T-helper 22 cell (primary cell): ENCODE results near the gene TRPM1.

ENCODE experiments used
- DNase-seq: peaks from one replicate; pipeline ENCODE4 v3.0.0-alpha.2; 2020; ENCODE audit warnings: low read depth

TRPM1 gene

DNA sequence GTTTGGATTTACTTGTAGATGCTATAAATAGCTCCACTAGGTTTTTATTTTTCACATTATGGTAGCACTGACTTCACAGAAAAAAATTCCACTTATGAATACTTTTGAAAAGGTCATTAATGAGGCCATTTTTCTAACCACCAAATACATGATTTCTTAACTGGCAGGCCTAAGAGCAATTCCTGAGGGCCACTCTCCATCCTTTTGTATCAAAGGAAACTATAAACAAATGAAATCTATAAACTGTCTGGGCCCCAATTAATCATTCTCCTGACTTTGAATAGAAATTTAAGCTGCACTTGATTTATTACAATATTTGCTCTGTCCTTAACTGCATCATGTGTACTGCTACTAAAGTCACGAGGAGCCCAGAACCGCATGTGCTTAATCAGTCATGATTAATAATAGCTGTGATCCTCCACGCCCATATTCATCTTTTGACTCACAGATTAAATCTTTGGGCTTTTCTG lies 85.0 kb downstream of the TRPM1 start:
- no peak for DNase-seq

DNA sequence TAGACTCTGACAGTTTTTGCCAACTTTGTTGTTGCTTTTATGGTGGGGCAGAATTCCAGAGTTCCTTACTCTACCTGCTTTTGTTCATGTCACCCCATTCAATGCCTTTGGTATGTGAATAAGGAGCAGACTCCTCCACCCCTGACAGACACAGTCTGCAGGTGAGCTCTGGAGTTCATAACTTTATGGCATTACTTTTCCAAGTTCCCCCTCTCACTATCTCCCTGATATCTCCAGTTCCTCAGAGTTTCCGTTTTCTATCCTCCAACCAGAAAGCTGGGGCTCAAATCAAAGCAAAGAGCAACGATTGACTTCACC lies 87.0 kb downstream of the TRPM1 start:
- no peak for DNase-seq

DNA sequence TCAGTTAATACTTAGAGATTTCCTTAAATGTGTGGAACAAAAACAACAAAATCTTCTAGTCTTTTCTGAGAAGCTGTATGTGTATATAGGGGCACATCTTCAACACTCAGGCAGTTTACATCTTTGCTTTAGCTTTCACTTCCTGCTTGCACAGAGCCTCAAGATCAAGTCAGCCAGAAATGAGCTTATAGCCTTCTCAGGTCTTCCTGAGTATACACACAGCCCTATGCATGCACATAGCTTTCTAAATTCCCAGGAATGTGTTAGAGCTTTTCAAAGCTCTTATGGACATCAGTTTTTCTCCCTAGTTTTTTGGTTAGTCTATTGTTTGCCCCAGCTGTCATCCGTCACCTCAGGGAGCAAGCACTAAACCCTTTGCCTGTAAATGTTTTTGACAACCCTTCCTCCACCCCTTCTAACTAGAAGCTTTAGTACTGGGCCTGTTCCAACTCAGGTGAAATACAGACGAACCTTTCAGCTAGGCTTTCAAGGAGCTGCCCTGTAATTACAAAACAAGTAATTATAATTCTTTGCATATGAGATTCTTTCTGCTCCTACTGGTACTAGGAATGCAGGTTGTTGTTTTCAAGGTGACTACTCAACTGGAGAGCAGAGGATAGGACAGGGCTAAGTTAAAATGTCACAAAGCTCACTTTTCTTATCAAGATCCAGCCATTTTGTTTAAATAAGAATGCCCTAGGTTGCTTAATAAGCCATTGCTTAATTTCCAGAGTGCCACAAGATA lies 87.5 kb downstream of the TRPM1 start:
- no peak for DNase-seq

- no peak for DNase-seq
Measured at GRCh38 chr15:31012455-31012854, 89.1 kb downstream of the TRPM1 start.

DNA sequence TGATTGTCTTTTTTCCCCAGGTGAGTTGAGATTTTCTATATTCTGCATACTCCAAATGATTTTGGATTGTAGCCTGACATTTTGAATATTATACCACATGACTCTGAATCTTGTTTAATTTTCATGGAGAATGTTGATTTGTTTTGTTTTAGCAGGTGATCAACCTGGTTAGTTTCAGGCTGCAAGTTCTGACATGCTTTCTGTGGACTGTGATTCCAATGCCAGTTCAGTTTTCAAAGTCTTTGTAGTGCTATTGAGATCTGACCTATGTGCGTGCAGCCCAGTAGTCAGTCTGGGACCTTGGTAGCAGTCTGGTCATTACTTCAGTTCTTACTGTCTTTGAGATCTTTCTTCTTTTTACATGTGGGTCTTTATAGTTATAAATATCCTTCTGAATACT lies 91.5 kb downstream of the TRPM1 start:
- DNase-seq: no peak

- DNase-seq: no peak
Measured at GRCh38 chr15:31005660-31006059, 95.9 kb downstream of the TRPM1 start.

GRCh38 chr15:31004220-31004733 lies 97.2 kb downstream of the TRPM1 start:
- DNase-seq: no peak

GRCh38 chr15:31001702-31002101 lies 99.8 kb downstream of the TRPM1 start:
- no peak for DNase-seq

DNA sequence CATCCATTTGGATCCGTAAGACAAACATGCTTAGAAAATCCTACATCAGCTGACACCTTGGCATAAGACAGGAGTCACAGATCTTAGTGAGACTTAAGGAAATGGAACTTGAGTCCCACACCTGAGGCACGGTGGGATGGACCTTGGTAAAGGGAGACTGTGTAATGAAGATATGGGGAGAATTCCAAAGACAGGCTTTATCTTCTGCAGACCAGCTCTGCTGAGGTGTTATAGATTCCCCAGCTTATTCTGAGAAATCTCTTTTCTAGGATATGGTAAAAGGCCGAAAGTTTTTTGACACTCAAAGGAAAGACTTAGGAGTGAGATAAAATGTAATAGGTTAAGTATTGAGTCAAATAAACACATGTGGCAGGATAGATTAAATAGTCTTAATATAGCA lies 101.8 kb downstream of the TRPM1 start:
- DNase-seq: no peak

DNA sequence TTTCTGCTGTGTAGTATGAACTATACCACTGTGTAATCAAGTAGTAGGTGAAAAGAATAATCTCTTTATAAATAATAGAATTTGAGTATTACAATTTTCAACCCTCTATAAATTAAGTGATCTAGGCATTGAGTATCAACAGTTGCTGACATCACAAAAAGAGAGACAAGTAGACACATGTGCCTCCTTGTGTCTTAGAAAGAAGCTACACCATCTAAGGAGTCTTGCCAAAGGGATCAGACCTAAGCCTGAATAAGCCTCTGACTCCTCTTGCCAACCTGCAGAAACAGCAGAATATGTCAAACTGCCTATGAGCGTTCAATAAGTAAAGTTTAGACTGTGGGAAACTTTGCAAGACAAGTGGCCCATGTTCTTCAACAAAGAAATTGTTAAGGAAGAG lies 104.3 kb downstream of the TRPM1 start:
- DNase-seq: no peak

DNA sequence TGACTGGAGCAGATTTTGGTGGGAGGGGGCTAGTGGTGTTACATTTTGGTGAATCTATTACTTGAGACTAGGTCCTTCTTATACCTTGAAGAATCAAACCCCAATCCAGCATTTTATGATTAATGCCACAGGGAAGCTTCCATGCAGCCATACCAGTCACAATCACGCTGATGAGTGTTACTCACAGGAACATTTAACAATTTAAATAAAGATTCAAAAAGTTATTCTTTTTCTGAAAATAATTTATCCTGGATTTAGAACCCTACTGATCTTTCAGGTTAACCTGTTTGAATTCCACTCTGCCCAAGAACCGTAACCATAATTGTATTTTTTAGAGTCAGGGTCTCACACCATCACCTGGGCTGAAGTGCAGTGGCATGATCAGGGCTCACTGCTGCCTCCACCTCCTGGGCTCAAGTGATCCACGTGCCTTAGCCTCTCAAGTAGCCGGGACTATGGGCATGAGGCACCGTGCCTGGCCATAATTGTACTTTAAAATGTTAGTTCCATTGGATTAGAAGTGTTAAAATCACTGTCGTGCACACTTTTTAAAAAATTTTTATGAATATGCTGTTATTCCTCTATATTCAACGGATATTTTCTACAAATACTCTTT lies 109.2 kb downstream of the TRPM1 start:
- DNase-seq: no peak

DNA sequence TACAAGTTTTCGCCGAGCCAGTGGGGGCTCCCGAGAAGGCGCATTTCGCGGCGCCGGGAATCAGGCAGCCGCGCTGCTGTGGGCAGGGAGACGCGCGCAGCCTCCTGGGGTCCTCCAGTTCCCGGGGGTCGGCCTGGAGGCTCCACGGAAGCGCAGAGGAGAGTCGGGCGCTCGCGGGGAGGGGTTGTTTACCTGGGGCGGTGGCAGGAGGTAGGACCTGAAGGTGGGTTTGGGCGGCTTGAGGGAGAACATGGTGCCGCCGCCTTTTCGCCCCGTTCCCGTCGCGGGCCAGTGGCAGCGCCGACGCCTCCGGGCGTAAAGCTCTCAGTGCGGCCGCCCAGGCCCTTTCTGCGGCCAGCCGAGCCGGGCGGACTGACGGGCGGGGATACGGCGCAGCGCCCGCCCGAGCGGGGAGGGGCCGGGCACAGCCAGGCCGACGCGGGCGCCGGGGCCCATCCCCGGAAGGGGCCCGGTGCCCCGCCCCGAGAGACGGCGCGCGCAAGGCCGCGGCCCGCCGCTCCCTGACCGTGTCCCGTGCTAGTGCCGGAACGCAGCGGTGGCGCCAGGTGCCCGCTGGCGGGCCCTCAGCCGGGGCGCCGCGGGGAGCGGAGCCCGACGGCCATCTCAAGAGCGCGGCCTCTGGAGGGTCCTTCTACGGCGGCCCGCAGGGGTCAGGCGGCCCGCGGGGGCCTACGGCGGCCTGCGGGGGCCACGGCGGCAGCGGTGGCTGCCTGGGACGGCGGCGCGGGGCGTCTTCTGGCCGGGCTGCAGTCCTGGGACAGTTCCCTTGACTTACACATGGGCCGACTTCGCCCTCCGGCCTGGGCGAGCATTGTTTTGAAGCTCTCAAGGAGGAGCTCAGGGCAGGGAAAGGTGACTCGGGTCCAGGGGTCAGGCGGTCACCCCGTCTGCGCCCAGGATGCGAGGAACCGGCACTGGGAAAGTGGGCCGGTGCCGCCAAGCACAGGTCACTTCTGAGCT lies 110.0 kb downstream of the TRPM1 start, which contains the start of gene MTMR10:
TSS of gene MTMR10 (minus strand) at position 374 of the 981 bp plus-strand sequence. CDS start at position 252, 122 bp downstream.
- DNase-seq: peak; percentile 57

DNA sequence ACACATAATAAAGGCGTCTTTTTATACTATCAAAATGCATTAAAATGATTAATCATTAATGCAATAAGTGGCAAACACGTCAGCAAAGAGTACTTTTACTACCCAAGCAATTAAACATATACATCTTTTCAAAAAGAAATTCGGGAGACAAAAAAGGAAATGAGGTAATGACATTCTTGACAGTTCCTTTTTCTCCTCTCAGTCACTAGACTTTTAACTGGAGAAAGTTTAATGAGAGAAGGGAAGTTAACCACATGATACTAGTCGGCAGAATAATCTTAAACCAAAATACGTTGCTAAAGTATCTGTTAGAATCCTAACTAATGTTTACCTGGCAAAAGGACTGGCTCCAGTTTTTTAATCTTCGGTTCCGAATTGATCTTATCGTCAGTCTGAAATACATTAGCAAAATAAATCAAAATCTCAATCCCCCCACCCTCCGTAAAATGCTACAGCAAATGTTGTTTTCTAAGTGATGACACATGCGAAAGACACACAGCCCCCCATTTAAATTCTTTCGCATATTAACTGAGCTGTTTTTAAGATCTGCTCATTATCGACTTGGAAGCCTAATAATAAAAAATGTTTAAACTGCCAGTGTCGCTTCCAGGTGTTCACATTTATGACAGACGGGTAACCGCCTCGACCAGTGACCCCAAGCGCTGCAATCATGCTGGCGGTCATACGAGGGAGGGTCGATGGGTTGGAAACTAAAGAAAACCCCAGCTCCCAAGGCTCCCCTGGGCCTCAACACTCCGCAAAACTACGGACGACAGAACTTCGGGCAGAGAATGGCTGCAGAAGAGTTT lies 110.9 kb downstream of the TRPM1 start:
- no peak for DNase-seq

GRCh38 chr15:30990036-30990435 lies 111.5 kb downstream of the TRPM1 start:
- DNase-seq: no peak

DNA sequence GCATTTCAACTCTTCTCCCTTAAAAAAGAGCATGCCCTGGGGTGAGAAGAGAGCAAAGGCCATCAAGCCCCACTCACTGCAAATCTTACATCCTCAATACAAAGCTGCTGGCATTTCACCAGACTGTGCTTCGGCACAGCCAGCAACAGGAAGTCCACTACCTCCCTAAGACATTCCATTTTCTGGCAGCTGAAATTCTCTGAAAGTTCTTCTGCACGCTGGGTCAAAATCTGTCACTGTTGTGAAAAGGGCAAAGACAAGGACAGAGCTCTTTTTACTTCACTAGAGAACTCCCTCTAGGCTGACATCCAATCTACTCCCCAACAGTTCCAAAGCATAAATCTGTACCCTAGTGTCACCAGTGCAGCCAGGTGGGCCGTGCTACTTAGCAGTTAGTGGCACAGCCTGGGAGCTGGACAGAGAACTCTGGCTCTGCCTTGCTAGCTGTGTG lies 116.4 kb downstream of the TRPM1 start:
- DNase-seq: no peak

DNA sequence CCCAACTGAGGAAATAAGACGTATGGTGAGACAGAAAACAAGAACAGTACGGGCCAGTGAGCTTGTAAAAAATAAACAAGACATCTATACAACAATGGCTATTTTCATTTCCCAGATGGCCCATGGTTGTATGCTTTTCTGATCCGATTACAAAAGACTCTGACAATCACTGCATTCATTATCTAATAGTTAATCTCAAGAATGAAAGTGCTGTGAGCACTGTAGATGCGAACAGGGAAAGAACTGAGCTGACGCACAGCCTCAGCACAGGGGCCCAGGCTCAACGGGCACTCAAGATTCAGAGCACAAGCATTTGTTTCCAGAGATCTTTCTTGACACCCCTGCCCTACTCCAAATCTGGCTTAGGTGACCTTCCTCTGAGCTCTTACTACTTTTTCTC lies 117.0 kb downstream of the TRPM1 start:
- no peak for DNase-seq

DNA sequence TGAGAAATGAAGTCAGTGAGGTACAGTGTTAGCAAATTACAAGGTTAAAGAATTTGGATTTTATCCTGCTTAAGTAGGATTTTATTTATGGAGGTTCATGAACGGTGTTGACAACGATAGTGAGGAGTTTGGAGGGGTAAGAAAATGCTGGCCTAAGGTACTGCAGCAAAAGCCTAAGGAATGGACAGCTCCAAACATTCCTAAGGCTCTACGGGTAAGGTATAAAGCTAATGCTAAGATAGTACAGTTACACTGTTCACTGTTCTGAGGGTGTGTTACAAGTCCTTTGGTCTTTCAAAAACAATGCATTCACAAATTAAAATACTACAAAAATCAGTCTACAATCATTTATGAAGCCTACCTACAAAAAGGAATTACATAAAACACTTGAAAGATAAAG lies 117.4 kb downstream of the TRPM1 start:
- DNase-seq: no peak

- no peak for DNase-seq
Measured at GRCh38 chr15:30979457-30979856, 122.1 kb downstream of the TRPM1 start.

GRCh38 chr15:30978328-30978727 lies 123.2 kb downstream of the TRPM1 start:
- no peak for DNase-seq

GRCh38 chr15:30974112-30974511 lies 127.4 kb downstream of the TRPM1 start:
- no peak for DNase-seq

DNA sequence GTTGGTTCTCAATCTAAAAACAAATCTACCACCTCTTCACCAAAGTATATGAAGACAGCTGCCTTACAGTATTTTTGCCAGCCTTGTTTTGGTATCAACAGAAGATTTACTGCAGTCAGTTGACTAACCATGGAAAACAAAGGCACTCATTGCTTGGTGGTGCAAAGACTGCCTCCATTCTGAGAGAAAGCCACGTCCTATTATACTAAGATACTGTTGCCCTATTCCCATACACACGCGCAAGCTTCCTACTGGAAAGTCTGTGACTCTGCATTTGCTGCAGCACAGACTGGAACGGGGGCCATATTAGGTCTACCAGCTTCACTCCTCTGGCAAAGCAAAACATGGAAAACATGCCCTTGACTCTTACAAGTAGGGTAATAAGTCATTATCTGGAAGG lies 128.1 kb downstream of the TRPM1 start:
- DNase-seq: no peak
